ENCODE results near the gene MAP3K20.
"Not testable (repeated sequence)": the region's sequence is repeated elsewhere in the genome, so short reads cannot be mapped to it uniquely, and the experiment has no call there.

Gene MAP3K20

GRCh38 chr2:173087793-173088496 is 12.3 kb downstream of the MAP3K20 start:
- no peak for DNase-seq

- no peak for DNase-seq
Observed at GRCh38 chr2:173090276-173090877, 14.7 kb downstream of the MAP3K20 start.

GRCh38 chr2:173090973-173091660 is 15.5 kb downstream of the MAP3K20 start:
- DNase-seq = no peak

GRCh38 chr2:173091910-173092309 is 16.3 kb downstream of the MAP3K20 start:
- no peak for DNase-seq

GRCh38 chr2:173092844-173093402 is 17.3 kb downstream of the MAP3K20 start:
- no peak for DNase-seq

GRCh38 chr2:173093617-173094016 is 18.0 kb downstream of the MAP3K20 start:
- not testable (repeated sequence) for DNase-seq

GRCh38 chr2:173094731-173095130 is 19.1 kb downstream of the MAP3K20 start:
- DNase-seq = no peak

- DNase-seq = no peak
Observed at GRCh38 chr2:173095356-173095755, 19.7 kb downstream of the MAP3K20 start.

- DNase-seq = no peak
Observed at GRCh38 chr2:173099271-173099670, 23.6 kb downstream of the MAP3K20 start.

- no peak for DNase-seq
Observed at GRCh38 chr2:173099804-173100203, 24.2 kb downstream of the MAP3K20 start.

GRCh38 chr2:173101687-173102086 is 26.0 kb downstream of the MAP3K20 start:
- no peak for DNase-seq

GRCh38 chr2:173104156-173104555 is 28.5 kb downstream of the MAP3K20 start:
- no peak for DNase-seq

- DNase-seq = no peak
Observed at GRCh38 chr2:173106959-173107628, 31.4 kb downstream of the MAP3K20 start.

- no peak for DNase-seq
Observed at GRCh38 chr2:173107629-173108022, 32.0 kb downstream of the MAP3K20 start.

GRCh38 chr2:173109253-173110188 is 33.9 kb downstream of the MAP3K20 start:
- no peak for DNase-seq

GRCh38 chr2:173117678-173118077 is 42.0 kb downstream of the MAP3K20 start:
- DNase-seq = no peak

- DNase-seq = no peak
Observed at GRCh38 chr2:173118395-173118794, 42.7 kb downstream of the MAP3K20 start.

- DNase-seq = no peak
Observed at GRCh38 chr2:173119069-173119807, 43.6 kb downstream of the MAP3K20 start.

- DNase-seq = no peak
Observed at GRCh38 chr2:173119944-173120343, 44.3 kb downstream of the MAP3K20 start.

GRCh38 chr2:173122936-173123335 is 47.3 kb downstream of the MAP3K20 start:
- no peak for DNase-seq

GRCh38 chr2:173124441-173124840 is 48.8 kb downstream of the MAP3K20 start:
- no peak for DNase-seq

Data from activated naive CD4-positive, alpha-beta T cell treated with Interleukin-2 at 50 U/mL for 16 hours (primary cell).